Measurements from ENCODE around the gene PIEZO1. TPM values are rescaled to one million over a fixed set of nuclear protein-coding genes. Genes with fewer than 3 reads are reported as not detected.

Gene PIEZO1
- total and polyA plus RNA-seq, 9 of the 15 experiments (the other 6 are each of a cell fraction or from before 2014, with no cell fraction given): 3.6 to 432 (median 131) TPM

DNA sequence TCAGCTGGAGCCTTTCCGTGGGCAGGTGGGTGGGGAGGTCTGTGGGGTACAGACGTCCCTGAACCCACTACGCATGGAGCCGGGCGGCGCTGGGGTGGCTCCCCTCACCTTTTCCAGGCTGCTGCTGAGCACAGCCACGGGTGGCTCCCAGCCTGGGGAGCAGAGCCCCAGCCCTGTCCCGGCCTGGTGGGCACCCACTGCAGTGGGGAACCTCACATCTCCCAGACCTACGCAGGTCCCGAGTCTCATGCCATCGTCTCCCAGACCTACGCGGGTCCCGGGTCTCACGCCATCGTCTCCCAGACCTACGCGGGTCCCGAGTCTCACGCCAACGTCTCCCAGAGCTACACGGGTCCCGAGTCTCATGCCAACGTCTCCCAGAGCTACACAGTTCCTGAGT, 43.7 kb upstream of the PIEZO1 start (continued):
- TF ChIP-seq, protein P1, sequence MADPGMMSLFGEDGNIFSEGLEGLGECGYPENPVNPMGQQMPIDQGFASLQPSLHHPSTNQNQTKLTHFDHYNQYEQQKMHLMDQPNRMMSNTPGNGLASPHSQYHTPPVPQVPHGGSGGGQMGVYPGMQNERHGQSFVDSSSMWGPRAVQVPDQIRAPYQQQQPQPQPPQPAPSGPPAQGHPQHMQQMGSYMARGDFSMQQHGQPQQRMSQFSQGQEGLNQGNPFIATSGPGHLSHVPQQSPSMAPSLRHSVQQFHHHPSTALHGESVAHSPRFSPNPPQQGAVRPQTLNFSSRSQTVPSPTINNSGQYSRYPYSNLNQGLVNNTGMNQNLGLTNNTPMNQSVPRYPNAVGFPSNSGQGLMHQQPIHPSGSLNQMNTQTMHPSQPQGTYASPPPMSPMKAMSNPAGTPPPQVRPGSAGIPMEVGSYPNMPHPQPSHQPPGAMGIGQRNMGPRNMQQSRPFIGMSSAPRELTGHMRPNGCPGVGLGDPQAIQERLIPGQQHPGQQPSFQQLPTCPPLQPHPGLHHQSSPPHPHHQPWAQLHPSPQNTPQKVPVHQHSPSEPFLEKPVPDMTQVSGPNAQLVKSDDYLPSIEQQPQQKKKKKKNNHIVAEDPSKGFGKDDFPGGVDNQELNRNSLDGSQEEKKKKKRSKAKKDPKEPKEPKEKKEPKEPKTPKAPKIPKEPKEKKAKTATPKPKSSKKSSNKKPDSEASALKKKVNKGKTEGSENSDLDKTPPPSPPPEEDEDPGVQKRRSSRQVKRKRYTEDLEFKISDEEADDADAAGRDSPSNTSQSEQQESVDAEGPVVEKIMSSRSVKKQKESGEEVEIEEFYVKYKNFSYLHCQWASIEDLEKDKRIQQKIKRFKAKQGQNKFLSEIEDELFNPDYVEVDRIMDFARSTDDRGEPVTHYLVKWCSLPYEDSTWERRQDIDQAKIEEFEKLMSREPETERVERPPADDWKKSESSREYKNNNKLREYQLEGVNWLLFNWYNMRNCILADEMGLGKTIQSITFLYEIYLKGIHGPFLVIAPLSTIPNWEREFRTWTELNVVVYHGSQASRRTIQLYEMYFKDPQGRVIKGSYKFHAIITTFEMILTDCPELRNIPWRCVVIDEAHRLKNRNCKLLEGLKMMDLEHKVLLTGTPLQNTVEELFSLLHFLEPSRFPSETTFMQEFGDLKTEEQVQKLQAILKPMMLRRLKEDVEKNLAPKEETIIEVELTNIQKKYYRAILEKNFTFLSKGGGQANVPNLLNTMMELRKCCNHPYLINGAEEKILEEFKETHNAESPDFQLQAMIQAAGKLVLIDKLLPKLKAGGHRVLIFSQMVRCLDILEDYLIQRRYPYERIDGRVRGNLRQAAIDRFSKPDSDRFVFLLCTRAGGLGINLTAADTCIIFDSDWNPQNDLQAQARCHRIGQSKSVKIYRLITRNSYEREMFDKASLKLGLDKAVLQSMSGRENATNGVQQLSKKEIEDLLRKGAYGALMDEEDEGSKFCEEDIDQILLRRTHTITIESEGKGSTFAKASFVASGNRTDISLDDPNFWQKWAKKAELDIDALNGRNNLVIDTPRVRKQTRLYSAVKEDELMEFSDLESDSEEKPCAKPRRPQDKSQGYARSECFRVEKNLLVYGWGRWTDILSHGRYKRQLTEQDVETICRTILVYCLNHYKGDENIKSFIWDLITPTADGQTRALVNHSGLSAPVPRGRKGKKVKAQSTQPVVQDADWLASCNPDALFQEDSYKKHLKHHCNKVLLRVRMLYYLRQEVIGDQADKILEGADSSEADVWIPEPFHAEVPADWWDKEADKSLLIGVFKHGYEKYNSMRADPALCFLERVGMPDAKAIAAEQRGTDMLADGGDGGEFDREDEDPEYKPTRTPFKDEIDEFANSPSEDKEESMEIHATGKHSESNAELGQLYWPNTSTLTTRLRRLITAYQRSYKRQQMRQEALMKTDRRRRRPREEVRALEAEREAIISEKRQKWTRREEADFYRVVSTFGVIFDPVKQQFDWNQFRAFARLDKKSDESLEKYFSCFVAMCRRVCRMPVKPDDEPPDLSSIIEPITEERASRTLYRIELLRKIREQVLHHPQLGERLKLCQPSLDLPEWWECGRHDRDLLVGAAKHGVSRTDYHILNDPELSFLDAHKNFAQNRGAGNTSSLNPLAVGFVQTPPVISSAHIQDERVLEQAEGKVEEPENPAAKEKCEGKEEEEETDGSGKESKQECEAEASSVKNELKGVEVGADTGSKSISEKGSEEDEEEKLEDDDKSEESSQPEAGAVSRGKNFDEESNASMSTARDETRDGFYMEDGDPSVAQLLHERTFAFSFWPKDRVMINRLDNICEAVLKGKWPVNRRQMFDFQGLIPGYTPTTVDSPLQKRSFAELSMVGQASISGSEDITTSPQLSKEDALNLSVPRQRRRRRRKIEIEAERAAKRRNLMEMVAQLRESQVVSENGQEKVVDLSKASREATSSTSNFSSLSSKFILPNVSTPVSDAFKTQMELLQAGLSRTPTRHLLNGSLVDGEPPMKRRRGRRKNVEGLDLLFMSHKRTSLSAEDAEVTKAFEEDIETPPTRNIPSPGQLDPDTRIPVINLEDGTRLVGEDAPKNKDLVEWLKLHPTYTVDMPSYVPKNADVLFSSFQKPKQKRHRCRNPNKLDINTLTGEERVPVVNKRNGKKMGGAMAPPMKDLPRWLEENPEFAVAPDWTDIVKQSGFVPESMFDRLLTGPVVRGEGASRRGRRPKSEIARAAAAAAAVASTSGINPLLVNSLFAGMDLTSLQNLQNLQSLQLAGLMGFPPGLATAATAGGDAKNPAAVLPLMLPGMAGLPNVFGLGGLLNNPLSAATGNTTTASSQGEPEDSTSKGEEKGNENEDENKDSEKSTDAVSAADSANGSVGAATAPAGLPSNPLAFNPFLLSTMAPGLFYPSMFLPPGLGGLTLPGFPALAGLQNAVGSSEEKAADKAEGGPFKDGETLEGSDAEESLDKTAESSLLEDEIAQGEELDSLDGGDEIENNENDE (IDR thresholded peaks at IDR 0.05; ENCODE audit: low read depth, low read length): no peak
- no peak for TF ChIP-seq PML (IDR thresholded peaks at IDR 0.05; ENCODE audit: low read length)
- TF ChIP-seq RNF2 (IDR thresholded peaks at IDR 0.05): no peak
- TF ChIP-seq RBBP5 (IDR thresholded peaks at IDR 0.05; ENCODE audit: borderline replicate concordance, insufficient read depth, low read length, poor library complexity, severe bottlenecking): no peak
- no peak for TF ChIP-seq ZNF184 (CRISPR knock-in tag; IDR thresholded peaks at IDR 0.05)
- TF ChIP-seq, protein P2, sequence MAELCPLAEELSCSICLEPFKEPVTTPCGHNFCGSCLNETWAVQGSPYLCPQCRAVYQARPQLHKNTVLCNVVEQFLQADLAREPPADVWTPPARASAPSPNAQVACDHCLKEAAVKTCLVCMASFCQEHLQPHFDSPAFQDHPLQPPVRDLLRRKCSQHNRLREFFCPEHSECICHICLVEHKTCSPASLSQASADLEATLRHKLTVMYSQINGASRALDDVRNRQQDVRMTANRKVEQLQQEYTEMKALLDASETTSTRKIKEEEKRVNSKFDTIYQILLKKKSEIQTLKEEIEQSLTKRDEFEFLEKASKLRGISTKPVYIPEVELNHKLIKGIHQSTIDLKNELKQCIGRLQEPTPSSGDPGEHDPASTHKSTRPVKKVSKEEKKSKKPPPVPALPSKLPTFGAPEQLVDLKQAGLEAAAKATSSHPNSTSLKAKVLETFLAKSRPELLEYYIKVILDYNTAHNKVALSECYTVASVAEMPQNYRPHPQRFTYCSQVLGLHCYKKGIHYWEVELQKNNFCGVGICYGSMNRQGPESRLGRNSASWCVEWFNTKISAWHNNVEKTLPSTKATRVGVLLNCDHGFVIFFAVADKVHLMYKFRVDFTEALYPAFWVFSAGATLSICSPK (IDR thresholded peaks at IDR 0.05; ENCODE audit: borderline replicate concordance): no peak
- TF ChIP-seq GABPB1 (CRISPR knock-in tag; IDR thresholded peaks at IDR 0.05): no peak
- no peak for TF ChIP-seq ZNF77 (CRISPR knock-in tag; IDR thresholded peaks at IDR 0.05)
- no peak for TF ChIP-seq CCAR2 (IDR thresholded peaks at IDR 0.05; ENCODE audit: low read depth, low read length)
- TF ChIP-seq CC2D1A (IDR thresholded peaks at IDR 0.05): no peak
- TF ChIP-seq, protein P3, sequence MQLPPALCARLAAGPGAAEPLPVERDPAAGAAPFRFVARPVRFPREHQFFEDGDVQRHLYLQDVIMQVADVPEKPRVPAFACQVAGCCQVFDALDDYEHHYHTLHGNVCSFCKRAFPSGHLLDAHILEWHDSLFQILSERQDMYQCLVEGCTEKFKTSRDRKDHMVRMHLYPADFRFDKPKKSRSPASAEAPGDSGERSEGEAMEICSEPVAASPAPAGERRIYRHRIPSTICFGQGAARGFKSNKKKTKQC (CRISPR knock-in tag; IDR thresholded peaks at IDR 0.05): no peak
